GM20000 (cell line): Measurements from ENCODE around the gene PCDHGB2.
"Not testable (repeated sequence)": the region's sequence is repeated elsewhere in the genome, so short reads cannot be mapped to it uniquely, and the experiment has no call there.

Source experiments
- DNase-seq: peaks from one replicate; pipeline ENCODE4 v3.0.0; 2012; ENCODE audit warnings: low spot score
- CTCF ChIP-seq: IDR thresholded peaks from 2 replicates; pipeline ENCODE4 v1.5.1; 2012; ENCODE audit warnings: mild to moderate bottlenecking, control low read depth; ENCODE audit errors: extremely low read depth, missing control alignments

PCDHGB2 gene

GRCh38 chr5:141369994-141370848, 10.4 kb downstream of the PCDHGB2 start, which contains the start of gene PCDHGB3:
Gene PCDHGB3 (plus strand): TSS chr5:141370242. CDS start chr5:141370395, 153 bp downstream.
- peak; percentile 72 for TF ChIP-seq CTCF

GRCh38 chr5:141371572-141372475, 12.0 kb downstream of the PCDHGB2 start:
- TF ChIP-seq CTCF, result no peak

More at GRCh38 chr5:141369994-141370848, 10.4 kb downstream of the PCDHGB2 start, which contains the start of gene PCDHGB3:
- DNase-seq, result peak; percentile 86

GRCh38 chr5:141373673-141374317, 14.0 kb downstream of the PCDHGB2 start, which contains the start of gene PCDHGA6:
Gene PCDHGA6 (plus strand): TSS chr5:141373891. CDS start chr5:141374084, 193 bp downstream.
- TF ChIP-seq CTCF, result no peak
- no peak for DNase-seq

More at GRCh38 chr5:141371572-141372475, 12.0 kb downstream of the PCDHGB2 start:
- no peak for DNase-seq

- TF ChIP-seq CTCF, result no peak
- DNase-seq, result no peak
Measured at GRCh38 chr5:141374627-141375026, 14.8 kb downstream of the PCDHGB2 start.

DNA sequence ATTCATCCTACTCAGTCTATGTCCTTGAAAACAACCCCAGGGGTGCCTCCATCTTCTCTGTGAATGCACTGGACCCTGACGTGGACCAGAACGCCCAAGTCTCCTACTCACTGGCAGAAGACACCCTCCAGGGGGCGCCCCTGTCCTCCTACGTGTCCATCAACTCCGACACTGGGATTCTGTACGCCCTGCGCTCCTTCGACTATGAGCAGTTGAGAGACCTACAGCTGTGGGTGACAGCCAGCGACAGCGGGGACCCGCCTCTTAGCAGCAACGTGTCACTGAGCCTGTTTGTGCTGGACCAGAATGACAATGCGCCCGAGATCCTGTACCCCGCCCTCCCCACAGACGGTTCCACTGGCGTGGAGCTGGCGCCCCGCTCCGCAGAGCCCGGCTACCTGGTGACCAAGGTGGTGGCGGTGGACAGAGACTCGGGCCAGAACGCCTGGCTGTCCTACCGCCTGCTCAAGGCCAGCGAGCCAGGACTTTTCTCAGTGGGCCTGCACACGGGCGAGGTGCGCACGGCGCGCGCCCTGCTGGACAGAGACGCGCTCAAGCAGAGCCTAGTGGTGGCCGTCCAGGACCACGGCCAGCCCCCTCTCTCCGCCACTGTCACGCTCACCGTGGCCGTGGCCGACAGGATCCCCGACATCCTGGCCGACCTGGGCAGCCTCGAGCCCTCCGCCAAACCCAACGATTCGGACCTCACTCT, 15.8 kb downstream of the PCDHGB2 start:
- not testable (repeated sequence) for DNase-seq

DNA sequence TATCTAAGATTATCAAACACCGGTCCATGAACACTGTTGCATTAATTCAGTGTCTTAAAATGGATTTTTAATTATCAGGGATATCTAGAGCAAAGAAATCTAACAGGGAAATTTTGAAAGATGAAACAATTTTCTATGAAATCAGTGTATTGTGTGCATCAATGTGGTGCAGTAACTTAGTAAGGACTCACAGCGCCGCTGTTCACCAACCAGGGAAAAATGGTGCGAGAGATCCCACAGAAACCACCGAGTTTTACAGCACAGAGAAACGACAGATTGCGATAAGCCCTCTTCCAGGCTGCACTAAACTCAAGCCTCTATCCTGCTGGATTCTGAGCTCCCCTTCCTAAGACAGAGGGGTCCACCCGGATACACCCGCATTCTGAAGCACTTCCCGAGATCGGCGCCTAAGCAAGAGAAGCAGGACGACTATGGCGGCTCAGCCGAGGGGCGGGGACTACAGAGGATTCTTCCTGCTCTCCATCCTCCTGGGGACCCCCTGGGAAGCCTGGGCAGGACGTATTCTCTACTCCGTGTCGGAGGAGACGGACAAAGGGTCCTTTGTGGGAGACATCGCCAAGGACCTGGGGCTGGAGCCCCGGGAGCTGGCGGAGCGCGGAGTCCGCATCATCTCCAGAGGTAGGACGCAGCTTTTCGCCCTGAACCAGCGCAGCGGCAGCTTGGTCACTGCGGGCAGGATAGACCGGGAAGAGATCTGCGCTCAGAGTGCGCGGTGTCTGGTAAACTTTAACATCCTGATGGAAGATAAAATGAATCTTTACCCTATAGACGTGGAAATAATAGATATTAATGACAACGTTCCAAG, 22.9 kb downstream of the PCDHGB2 start, which contains the start of gene PCDHGA7:
TSS of gene PCDHGA7 (plus strand) at position 274 of the 826 bp plus-strand sequence. CDS start at position 432, 158 bp downstream.
- DNase-seq, result peak; percentile 65
- peak; percentile 30 for TF ChIP-seq CTCF
